Testis (tissue), 2 donors: ENCODE results near the gene PRMT7.

ENCODE experiments used
- POLR2A ChIP-seq: fragments of 450-650 bp; IDR thresholded peaks from one replicate; pipeline ENCODE4 v1.6.1; 2017; ENCODE audit warnings: antibody characterized with exemption, mild to moderate bottlenecking, moderate library complexity
- TF ChIP-seq, protein P1 (sequence below), 3 experiments: fragments of 450-650 bp in 2 of 3; fragments of 200-600 bp in 1 of 3; sonication (generic) in 1 of 3; IDR thresholded peaks; one replicate each; pipeline ENCODE4 v1.5.1; 2016 to 2019; ENCODE audit warnings: antibody characterized with exemption in 3 of 3, mild to moderate bottlenecking in 2 of 3, moderate library complexity in 1 of 3

DNA sequence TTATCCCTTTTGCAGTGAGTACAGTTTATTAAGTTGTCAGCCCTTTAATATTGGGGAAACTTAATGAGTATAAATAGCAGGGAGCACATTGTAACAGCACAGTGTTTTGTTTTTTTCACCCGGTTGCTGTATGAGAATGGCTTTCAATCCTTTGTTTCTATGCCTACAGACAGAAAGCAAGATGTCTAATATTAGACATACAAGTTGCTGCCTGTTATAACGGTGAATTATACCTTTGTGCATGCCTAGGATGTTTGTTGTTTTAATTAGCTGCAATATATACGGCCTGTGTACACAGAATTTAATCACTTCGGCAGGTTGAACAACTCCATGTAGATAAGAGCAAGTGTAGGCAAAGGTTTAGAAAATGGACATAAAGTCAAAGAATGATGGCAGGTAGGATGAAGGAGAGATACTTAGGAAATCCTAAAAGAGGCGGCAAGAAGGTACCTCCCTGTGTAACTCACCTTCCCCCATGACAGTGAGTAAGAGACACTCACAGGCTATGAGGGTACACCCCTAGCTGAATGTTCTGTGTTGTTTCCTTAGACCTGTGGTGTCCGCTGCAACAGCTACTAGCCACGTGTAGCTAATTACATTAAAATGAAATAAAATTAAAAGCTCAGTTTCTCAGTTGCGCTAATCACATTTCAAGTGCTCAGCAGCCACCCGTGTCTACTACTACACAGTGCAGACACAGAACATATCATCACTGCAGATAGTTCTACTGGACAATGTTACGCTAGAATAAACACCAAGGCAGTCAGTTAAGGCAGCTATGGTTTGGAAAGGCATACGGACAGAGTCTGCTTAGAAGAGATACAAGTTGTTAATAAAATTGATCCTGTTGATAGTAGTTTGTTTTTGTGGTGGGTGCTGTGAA lies 11.0 kb upstream of the PRMT7 start:
- no peak for TF ChIP-seq POLR2A
- TF ChIP-seq, protein P1, sequence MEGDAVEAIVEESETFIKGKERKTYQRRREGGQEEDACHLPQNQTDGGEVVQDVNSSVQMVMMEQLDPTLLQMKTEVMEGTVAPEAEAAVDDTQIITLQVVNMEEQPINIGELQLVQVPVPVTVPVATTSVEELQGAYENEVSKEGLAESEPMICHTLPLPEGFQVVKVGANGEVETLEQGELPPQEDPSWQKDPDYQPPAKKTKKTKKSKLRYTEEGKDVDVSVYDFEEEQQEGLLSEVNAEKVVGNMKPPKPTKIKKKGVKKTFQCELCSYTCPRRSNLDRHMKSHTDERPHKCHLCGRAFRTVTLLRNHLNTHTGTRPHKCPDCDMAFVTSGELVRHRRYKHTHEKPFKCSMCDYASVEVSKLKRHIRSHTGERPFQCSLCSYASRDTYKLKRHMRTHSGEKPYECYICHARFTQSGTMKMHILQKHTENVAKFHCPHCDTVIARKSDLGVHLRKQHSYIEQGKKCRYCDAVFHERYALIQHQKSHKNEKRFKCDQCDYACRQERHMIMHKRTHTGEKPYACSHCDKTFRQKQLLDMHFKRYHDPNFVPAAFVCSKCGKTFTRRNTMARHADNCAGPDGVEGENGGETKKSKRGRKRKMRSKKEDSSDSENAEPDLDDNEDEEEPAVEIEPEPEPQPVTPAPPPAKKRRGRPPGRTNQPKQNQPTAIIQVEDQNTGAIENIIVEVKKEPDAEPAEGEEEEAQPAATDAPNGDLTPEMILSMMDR (IDR thresholded peaks at IDR 0.05) = no peak
